Measurements from ENCODE around the gene SHB. TPM values are rescaled to one million over a fixed set of nuclear protein-coding genes. Genes with fewer than 3 reads are reported as not detected.

Gene SHB
- total and polyA plus RNA-seq, 2 donors (not counting 3 experiments of a cell fraction or from before 2014, with no cell fraction given), result 13.4 to 24.9 TPM

GRCh38 chr9:38074441-38074961 is 5.5 kb upstream of the SHB start:
- Histone ChIP-seq H3K4me1 (ENCODE audit: control insufficient read depth, extremely low read depth, insufficient read depth, low read length) (peaks cover 33% of the 10 kb centered on the region), H3K9ac (replicated peaks; ENCODE audit: extremely low read depth, insufficient read depth, low read length) (peak overlapping the region; percentile 4), H2AFZ (ENCODE audit: low read depth, low read length) (peak overlapping the region; percentile 52), H3K9me3 (replicated peaks; ENCODE audit: control insufficient read depth, insufficient read depth, low read length) (no peaks in the 10 kb centered on the region), H3K9me1 (replicated peaks; ENCODE audit: control insufficient read depth, extremely low read depth, insufficient read depth, low read length) (no peaks in the 10 kb centered on the region), H3K4me3 (replicated peaks in 1 of 3; ENCODE audit: insufficient read depth in 1 of 3, low read depth in 1 of 3, low read length in 3 of 3) (no peak overlapping the region), H3K27me3 (ENCODE audit: control insufficient read depth in 2 of 2, insufficient read depth in 2 of 2, low read length in 2 of 2) (no peaks in the 10 kb centered on the region), H3K4me2 (ENCODE audit: insufficient read depth, low read length) (peak overlapping the region; percentile 53), H4K20me1 (replicated peaks; ENCODE audit: control insufficient read depth, extremely low read depth, insufficient read depth, low read length) (no peaks in the 10 kb centered on the region), H3K27ac (ENCODE audit: insufficient read depth, low read depth, low read length) (peak overlapping the region; percentile 52), H3K36me3 (ENCODE audit: control insufficient read depth in 2 of 2, extremely low read depth in 1 of 2, insufficient read depth in 2 of 2, low read length in 2 of 2) (no peaks in the 10 kb centered on the region), H3K79me2 (ENCODE audit: control insufficient read depth, insufficient read depth, low read length) (no peaks in the 10 kb centered on the region)
- CTCF ChIA-PET, result interaction anchor here (1.3 to 2.2 kb wide), 1 partner anchor 14 kb away, joined by 5 to 12 read pairs; no protein-coding TSS in a partner anchor
- TSS peak; percentile 12 for BruUV-seq (replicated peaks)
- FAIRE-seq (peak; percentile 26), DNase-seq (ENCODE audit: low read depth, low spot score) (peak; percentile 40)
- dilution Hi-C loops (cut with MboI; ENCODE audit: extremely low pct_ligation_motif_present, low sequenced_read_pairs) (no loop called here), intact Hi-C loops (cut with micrococcal nuclease) (no loop called here)
- TF ChIP-seq POLR2AphosphoS5 (IDR thresholded peaks at IDR 0.05; ENCODE audit: insufficient read depth, low read depth, low read length) (no peak), JUN (IDR thresholded peaks at IDR 0.05; ENCODE audit: borderline replicate concordance, insufficient read depth, insufficient read length, low read depth) (no peak), MYC (IDR thresholded peaks at IDR 0.05; ENCODE audit: low read depth, low read length) (no peak), POLR2A (IDR thresholded peaks at IDR 0.05; ENCODE audit: low read depth, low read length) (no peak), FOS (IDR thresholded peaks at IDR 0.05; ENCODE audit: borderline replicate concordance, insufficient read depth, low read length) (no peak), EZH2 (IDR thresholded peaks at IDR 0.05; ENCODE audit: borderline replicate concordance, low read depth, low read length, severe bottlenecking) (no peak), GATA2 (IDR thresholded peaks at IDR 0.05; ENCODE audit: insufficient read depth, insufficient read length, low read depth, low read length) (no peak)
- TF ChIP-seq, protein P1, sequence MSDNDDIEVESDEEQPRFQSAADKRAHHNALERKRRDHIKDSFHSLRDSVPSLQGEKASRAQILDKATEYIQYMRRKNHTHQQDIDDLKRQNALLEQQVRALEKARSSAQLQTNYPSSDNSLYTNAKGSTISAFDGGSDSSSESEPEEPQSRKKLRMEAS (IDR thresholded peaks at IDR 0.05; ENCODE audit: insufficient read depth, insufficient read length), result no peak
- POLR2A ChIA-PET, result no interaction called here

GRCh38 chr9:38073882-38074281 is 4.9 kb upstream of the SHB start:
- intact Hi-C loops (cut with micrococcal nuclease), result no loop called here
- Histone ChIP-seq H3K9ac (replicated peaks; ENCODE audit: extremely low read depth, insufficient read depth, low read length) (peak overlapping the region; percentile 4), H3K27me3 (ENCODE audit: control insufficient read depth in 2 of 2, insufficient read depth in 2 of 2, low read length in 2 of 2) (no peaks in the 10 kb centered on the region), H3K4me1 (ENCODE audit: control insufficient read depth, extremely low read depth, insufficient read depth, low read length) (peaks cover 27% of the 10 kb centered on the region), H3K36me3 (ENCODE audit: control insufficient read depth in 2 of 2, extremely low read depth in 1 of 2, insufficient read depth in 2 of 2, low read length in 2 of 2) (no peaks in the 10 kb centered on the region), H4K20me1 (replicated peaks; ENCODE audit: control insufficient read depth, extremely low read depth, insufficient read depth, low read length) (no peaks in the 10 kb centered on the region), H3K9me1 (replicated peaks; ENCODE audit: control insufficient read depth, extremely low read depth, insufficient read depth, low read length) (no peaks in the 10 kb centered on the region), H3K79me2 (ENCODE audit: control insufficient read depth, insufficient read depth, low read length) (no peaks in the 10 kb centered on the region), H2AFZ (ENCODE audit: low read depth, low read length) (peak overlapping the region; percentile 52), H3K4me3 (replicated peaks in 1 of 3; ENCODE audit: insufficient read depth in 1 of 3, low read depth in 1 of 3, low read length in 3 of 3) (no peak overlapping the region), H3K27ac (ENCODE audit: insufficient read depth, low read depth, low read length) (peak overlapping the region; percentile 52), H3K4me2 (ENCODE audit: insufficient read depth, low read length) (peak overlapping the region; percentile 53), H3K9me3 (replicated peaks; ENCODE audit: control insufficient read depth, insufficient read depth, low read length) (no peaks in the 10 kb centered on the region)
- DNase-seq (ENCODE audit: low read depth, low spot score) (no peak), FAIRE-seq (no peak)
- TF ChIP-seq POLR2AphosphoS5 (IDR thresholded peaks at IDR 0.05; ENCODE audit: insufficient read depth, low read depth, low read length) (no peak), POLR2A (IDR thresholded peaks at IDR 0.05; ENCODE audit: low read depth, low read length) (no peak), GATA2 (IDR thresholded peaks at IDR 0.05; ENCODE audit: insufficient read depth, insufficient read length, low read depth, low read length) (no peak), FOS (IDR thresholded peaks at IDR 0.05; ENCODE audit: borderline replicate concordance, insufficient read depth, low read length) (no peak), EZH2 (IDR thresholded peaks at IDR 0.05; ENCODE audit: borderline replicate concordance, low read depth, low read length, severe bottlenecking) (no peak), JUN (IDR thresholded peaks at IDR 0.05; ENCODE audit: borderline replicate concordance, insufficient read depth, insufficient read length, low read depth) (no peak), MYC (IDR thresholded peaks at IDR 0.05; ENCODE audit: low read depth, low read length) (no peak)
- TF ChIP-seq, protein P2, sequence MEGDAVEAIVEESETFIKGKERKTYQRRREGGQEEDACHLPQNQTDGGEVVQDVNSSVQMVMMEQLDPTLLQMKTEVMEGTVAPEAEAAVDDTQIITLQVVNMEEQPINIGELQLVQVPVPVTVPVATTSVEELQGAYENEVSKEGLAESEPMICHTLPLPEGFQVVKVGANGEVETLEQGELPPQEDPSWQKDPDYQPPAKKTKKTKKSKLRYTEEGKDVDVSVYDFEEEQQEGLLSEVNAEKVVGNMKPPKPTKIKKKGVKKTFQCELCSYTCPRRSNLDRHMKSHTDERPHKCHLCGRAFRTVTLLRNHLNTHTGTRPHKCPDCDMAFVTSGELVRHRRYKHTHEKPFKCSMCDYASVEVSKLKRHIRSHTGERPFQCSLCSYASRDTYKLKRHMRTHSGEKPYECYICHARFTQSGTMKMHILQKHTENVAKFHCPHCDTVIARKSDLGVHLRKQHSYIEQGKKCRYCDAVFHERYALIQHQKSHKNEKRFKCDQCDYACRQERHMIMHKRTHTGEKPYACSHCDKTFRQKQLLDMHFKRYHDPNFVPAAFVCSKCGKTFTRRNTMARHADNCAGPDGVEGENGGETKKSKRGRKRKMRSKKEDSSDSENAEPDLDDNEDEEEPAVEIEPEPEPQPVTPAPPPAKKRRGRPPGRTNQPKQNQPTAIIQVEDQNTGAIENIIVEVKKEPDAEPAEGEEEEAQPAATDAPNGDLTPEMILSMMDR (IDR thresholded peaks at IDR 0.05; ENCODE audit: extremely low read depth in 1 of 2, insufficient read depth in 1 of 2, low read depth in 1 of 2, low read length in 2 of 2), result no peak
- TF ChIP-seq, protein P1 (IDR thresholded peaks at IDR 0.05; ENCODE audit: insufficient read depth, insufficient read length), result no peak
- POLR2A ChIA-PET, result no interaction called here
- dilution Hi-C loops (cut with MboI; ENCODE audit: extremely low pct_ligation_motif_present, low sequenced_read_pairs), result no loop called here
- TSS peak; percentile 61 for BruUV-seq (replicated peaks)
- CTCF ChIA-PET, result interaction anchor here (1.3 kb wide), 1 partner anchor 14 kb away, joined by 5 read pairs; no protein-coding TSS in a partner anchor

All from endothelial cell of umbilical vein (primary cell).